Ovary (tissue), 9 donors: ENCODE measurements around the gene CCDC88A. TPM values are rescaled to one million over a fixed set of nuclear protein-coding genes. Genes with fewer than 3 reads are reported as not detected.
"Not testable (repeated sequence)": the region's sequence is repeated elsewhere in the genome, so short reads cannot be mapped to it uniquely, and the experiment has no call there.

Experiments
- DNase-seq, 5 donors: peaks; one replicate each; pipeline ENCODE4 v3.0.0-alpha.2; 2019 to 2020
- H3K27ac ChIP-seq, 2 donors: fragments of 200-600 bp; one replicate each; pipeline versions ENCODE4 v1.5.1 to v1.8.0; 2019 to 2022
- H3K27me3 ChIP-seq: fragments of 200-600 bp; one replicate; pipeline ENCODE4 v1.8.0; 2022
- H3K36me3 ChIP-seq: fragments of 200-600 bp; sonication (generic); one replicate; pipeline ENCODE4 v1.5.1; 2019
- H3K4me1 ChIP-seq: one replicate; pipeline ENCODE4 v1.8.1; 2013; ENCODE audit warnings: mild to moderate bottlenecking, moderate library complexity; ENCODE audit not compliant: insufficient read depth
- H3K4me3 ChIP-seq: fragments of 200-600 bp; sonication (generic); one replicate; pipeline ENCODE4 v1.5.1; 2017
- H3K9me3 ChIP-seq, 2 donors: fragments of 200-600 bp in 1 of 2; sonication (generic) in 1 of 2; one replicate each; pipeline versions ENCODE4 v1.5.1 to v1.8.1; 2013 to 2019; ENCODE audit warnings: mild to moderate bottlenecking in 1 of 2, moderate library complexity in 1 of 2
- EP300 ChIP-seq: sonication (generic); formaldehyde crosslinking; IDR thresholded peaks from one replicate; pipeline ENCODE4 v1.6.1; 2017; ENCODE audit warnings: antibody characterized with exemption
- POLR2A ChIP-seq: fragments of 450-650 bp; IDR thresholded peaks from one replicate; pipeline ENCODE4 v1.6.1; 2017; ENCODE audit warnings: antibody characterized with exemption, mild to moderate bottlenecking, moderate library complexity
- WGBS, 3 donors: extraction: QIAGEN DNeasy Blood & Tissue Kit in 1 of 3; methylation state at CpG; one replicate each; pipeline versions ENCODE4 v1.1.5 to v1.1.7; 2013 to 2017; 5-methylcytosine and 5-hydroxymethylcytosine counted together
- intact Hi-C, 4 donors: fragments of 100-400 bp; cut with DNase I; formaldehyde crosslinking; loops; one replicate each; pipeline versions ENCODE4 v1.11.0 to v1.15.1; 2022 to 2023
- polyA plus RNA-seq, 2 donors: library from polyadenylated mRNA; stranded (reverse); fragments of 200-250 nt in 1 of 2; fragments of 350-450 nt in 1 of 2; fragmentation: Illumina TruSeq in 1 of 2; extraction: RNeasy Lipid Tissue Mini Kit (QIAGEN cat#74804) in 1 of 2; gene quantifications; one replicate each; pipeline ENCODE4 v1.2.3, GENCODE V29; 2013 to 2014
- total RNA-seq, 7 donors: library from RNA; depleted of rRNA in 2 of 7; stranded (reverse); fragments of >200 nt in 2 of 7; fragmentation: NEBNext Ultra II Directional in 3 of 7; extraction: Animal tissue kit (Norgen Biotek cat#: 25700) in 3 of 7; gene quantifications; one replicate each; pipeline versions ENCODE4 v1.1.0 to v1.2.4, GENCODE V29; 2016 to 2023
- TF ChIP-seq, protein P1 (sequence below), 3 donors: fragments of 450-650 bp in 2 of 3; fragments of 200-600 bp in 1 of 3; IDR thresholded peaks; one replicate each; pipeline versions ENCODE4 v1.5.1 to v1.8.0; 2016 to 2022; ENCODE audit warnings: antibody characterized with exemption in 3 of 3, mild to moderate bottlenecking in 1 of 3
- donor health status: DM: no; HTN: no; CAD: no; lungs with moderate emphysema.
- donor health status: DM: no; HTN: no; CAD: no.
- donor health status: Bipolar disorder and iron deficiency.
- donor health status: DM: yes; HTN: yes; CAD: no.
- donor health status: DM: no; HTN: no; CAD: no.
- donor health status: DM: yes; HTN: yes; CAD: no.

CCDC88A gene
- total and polyA plus RNA-seq, 9 donors, result 9.6 to 64.4 (median 30.6) TPM

DNA sequence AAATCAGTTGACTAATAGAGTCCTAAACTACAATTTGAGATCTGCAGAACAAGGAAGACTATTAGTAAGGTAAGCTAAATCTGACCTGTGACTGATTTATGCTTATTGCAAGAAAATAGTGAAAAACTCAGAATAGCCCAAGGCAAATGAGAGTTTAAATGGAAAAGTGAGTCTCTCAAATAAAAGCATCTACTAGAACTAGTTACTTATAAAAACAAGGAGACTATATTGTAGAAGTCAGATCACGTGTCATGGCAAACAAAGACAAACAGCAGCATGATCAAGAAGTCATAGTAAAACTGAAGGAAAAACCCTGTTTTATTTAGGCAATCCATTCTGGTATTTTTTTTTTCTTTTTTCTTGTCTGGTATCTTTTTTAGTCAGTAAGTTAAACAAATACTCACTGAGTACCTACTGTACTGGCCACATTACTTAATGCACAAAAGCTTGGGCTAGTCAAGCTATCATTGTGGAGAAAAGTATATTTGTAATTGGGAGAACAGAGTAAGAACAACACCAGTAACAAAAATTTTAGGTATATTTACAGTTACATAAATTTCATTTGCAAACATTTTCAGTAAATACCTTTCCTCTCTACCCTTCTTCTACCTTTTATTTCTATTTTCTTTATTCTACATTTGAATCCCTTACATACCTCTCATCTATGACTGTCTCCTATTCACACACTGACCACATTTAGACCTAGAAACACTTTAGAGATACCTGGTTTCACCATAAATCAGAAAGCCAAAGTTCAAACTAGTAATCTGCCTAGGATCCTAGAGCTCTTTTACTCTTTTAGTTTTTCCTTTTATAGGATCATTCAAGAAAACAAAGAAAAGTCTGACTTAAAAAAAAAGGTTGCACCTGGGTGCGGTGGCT, 23.7 kb downstream of the CCDC88A start:
- H3K27ac ChIP-seq, result no peak overlapping the region
- H3K27me3 ChIP-seq, result no peaks in the 10 kb centered on the region
- H3K36me3 ChIP-seq, result no peaks in the 10 kb centered on the region
- no peaks in the 10 kb centered on the region for H3K9me3 ChIP-seq
- DNase-seq, result no peak
- H3K4me1 ChIP-seq, result no peaks in the 10 kb centered on the region
- 59 to 74% (median 70%) methylated on average over 2 of the region's 2 CpGs for WGBS, 3 donors
- intact Hi-C loops, result no loop called here
- no peak overlapping the region for H3K4me3 ChIP-seq
- TF ChIP-seq, protein P1, sequence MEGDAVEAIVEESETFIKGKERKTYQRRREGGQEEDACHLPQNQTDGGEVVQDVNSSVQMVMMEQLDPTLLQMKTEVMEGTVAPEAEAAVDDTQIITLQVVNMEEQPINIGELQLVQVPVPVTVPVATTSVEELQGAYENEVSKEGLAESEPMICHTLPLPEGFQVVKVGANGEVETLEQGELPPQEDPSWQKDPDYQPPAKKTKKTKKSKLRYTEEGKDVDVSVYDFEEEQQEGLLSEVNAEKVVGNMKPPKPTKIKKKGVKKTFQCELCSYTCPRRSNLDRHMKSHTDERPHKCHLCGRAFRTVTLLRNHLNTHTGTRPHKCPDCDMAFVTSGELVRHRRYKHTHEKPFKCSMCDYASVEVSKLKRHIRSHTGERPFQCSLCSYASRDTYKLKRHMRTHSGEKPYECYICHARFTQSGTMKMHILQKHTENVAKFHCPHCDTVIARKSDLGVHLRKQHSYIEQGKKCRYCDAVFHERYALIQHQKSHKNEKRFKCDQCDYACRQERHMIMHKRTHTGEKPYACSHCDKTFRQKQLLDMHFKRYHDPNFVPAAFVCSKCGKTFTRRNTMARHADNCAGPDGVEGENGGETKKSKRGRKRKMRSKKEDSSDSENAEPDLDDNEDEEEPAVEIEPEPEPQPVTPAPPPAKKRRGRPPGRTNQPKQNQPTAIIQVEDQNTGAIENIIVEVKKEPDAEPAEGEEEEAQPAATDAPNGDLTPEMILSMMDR (IDR thresholded peaks at IDR 0.05), result no peak
- TF ChIP-seq EP300 (no peak), POLR2A (no peak)

DNA sequence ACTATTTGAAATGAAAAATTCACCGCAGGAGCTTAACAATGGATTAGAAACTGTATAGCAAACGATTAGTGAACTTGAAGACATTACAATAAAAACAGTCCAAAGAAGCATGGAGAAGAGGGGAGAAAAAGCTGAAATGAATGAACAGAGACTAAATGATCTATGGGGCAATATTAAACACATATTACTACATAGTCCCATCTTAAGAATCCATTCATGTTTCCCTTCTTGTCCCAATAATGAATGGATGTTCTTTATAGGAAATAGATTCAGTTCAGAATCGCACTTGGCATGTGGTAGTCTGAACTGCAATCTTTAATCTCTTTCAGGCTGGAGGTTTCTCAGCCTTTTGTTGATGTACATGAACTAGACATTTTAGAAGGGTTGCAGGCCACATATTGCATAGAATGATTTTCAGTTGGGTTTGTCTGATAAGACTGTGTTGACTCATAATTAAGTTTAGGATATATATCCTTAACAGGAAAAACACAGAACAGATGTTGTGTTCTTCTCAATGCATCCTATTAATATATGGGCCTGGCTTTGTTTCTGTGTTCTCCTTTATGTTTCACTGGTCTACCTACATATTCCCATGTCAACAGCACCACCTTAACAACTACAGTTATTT, 27.9 kb downstream of the CCDC88A start:
- H3K4me3 ChIP-seq, result no peak overlapping the region
- WGBS, 3 donors, result 79 to 84% (median 82%) methylated on average over 3 of the region's 3 CpGs
- intact Hi-C loops, result loop anchor here in 1 of 4 donors (2.0 kb wide), 1 partner anchor 19 kb away; no protein-coding TSS in a partner anchor
- TF ChIP-seq, protein P1 (IDR thresholded peaks at IDR 0.05), result no peak
- TF ChIP-seq EP300 (no peak), POLR2A (no peak)
- H3K27me3 ChIP-seq, result no peaks in the 10 kb centered on the region
- no peak for DNase-seq
- H3K4me1 ChIP-seq, result no peaks in the 10 kb centered on the region
- H3K9me3 ChIP-seq, result no peaks in the 10 kb centered on the region
- H3K27ac ChIP-seq, result no peak overlapping the region
- H3K36me3 ChIP-seq, result no peaks in the 10 kb centered on the region

DNA sequence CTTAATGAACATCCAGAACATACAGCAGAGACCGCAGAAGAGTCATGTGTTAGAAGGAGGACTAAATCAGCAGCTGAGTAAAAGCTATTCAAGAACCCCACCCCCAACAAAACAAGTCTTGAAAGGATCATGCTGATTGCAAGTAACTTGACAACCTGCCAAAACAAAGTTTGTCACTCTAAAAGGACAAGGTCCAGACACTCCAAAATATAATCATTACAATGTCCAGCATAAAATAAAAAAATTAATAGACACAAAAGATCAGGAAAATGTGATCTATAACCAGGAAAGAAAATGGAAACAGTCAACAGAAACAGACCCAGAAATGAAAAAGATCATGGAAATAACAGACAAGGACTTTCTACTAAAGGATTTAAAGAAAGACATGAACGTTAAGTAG, 28.5 kb downstream of the CCDC88A start:
- no peak for DNase-seq
- 83 to 92% (median 90%) methylated on average over 2 of the region's 2 CpGs for WGBS, 3 donors
- H3K27ac ChIP-seq, result no peak overlapping the region
- TF ChIP-seq POLR2A, result no peak
- TF ChIP-seq EP300, result no peak
- TF ChIP-seq, protein P1 (IDR thresholded peaks at IDR 0.05), result no peak
- no peak overlapping the region for H3K4me3 ChIP-seq
- no peaks in the 10 kb centered on the region for H3K4me1 ChIP-seq
- intact Hi-C loops, result loop anchor here in 1 of 4 donors (2.0 kb wide), 1 partner anchor 18 kb away; no protein-coding TSS in a partner anchor
- no peaks in the 10 kb centered on the region for H3K27me3 ChIP-seq
- H3K9me3 ChIP-seq, result no peaks in the 10 kb centered on the region
- H3K36me3 ChIP-seq, result no peaks in the 10 kb centered on the region

DNA sequence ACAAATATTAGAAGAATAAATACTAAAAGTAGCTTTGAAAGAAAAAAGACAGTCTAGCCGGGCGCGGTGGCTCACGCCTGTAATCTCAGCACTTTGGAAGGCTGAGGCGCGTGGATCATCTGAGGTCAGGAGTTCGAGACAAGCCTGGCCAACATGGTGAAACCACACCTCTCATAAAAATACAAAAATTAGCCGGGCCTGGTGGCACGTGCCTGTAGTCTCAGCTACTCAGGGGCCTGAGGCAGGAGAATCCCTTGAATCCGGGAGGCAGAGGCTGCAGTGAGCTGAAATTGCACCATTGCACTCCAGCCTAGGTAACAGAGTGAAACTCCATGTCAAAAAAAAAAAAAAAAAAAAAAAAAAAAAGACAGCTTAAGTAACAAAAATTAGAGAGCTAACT, 34.1 kb downstream of the CCDC88A start:
- intact Hi-C loops, H3K4me3 ChIP-seq, H3K27ac ChIP-seq, DNase-seq, H3K9me3 ChIP-seq, H3K4me1 ChIP-seq, H3K27me3 ChIP-seq, H3K36me3 ChIP-seq: not testable (repeated sequence)
- WGBS, 3 donors, result 95% methylated on average over 10 of the region's 10 CpGs

DNA sequence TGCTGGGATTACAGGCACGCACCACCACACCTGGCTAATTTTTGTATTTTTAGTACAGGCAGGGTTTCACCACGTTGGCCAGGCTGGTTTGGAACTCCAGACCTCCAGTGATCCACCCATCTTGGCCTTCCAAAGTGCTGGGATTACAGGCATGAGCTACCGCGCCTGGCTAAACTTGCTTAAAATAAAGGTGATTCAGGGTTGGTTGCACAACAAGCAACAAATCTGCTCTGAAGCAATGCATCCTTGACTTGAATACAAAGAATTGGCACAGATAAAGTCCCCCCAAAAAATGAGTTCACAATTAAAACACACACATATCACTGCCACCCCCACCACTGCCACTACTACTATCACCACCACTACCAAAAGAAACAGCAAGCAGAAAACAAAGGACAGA, 34.9 kb downstream of the CCDC88A start:
- Histone ChIP-seq H3K27ac (no peak overlapping the region), H3K4me3 (no peak overlapping the region), H3K27me3 (no peaks in the 10 kb centered on the region), H3K9me3 (no peaks in the 10 kb centered on the region), H3K4me1 (no peaks in the 10 kb centered on the region), H3K36me3 (no peaks in the 10 kb centered on the region)
- intact Hi-C loops, result no loop called here
- TF ChIP-seq, protein P1 (IDR thresholded peaks at IDR 0.05), result no peak
- no peak for TF ChIP-seq EP300
- TF ChIP-seq POLR2A, result no peak
- 92 to 95% (median 92%) methylated on average over 4 of the region's 4 CpGs for WGBS, 3 donors
- no peak for DNase-seq
